NCI-H2029 treated with DMSO at 0.1 percent for 48 hours (cell line): ENCODE measurements around the gene CDH23.

Experiments used
- DNase-seq: peaks from one replicate; lab custom pipeline; 2025; lab: John Stamatoyannopoulos, UW

Gene CDH23

GRCh38 chr10:71708897-71709882, 312.5 kb downstream of the CDH23 start:
- DNase-seq, result no peak

- no peak for DNase-seq
Observed at GRCh38 chr10:71710519-71710918, 313.8 kb downstream of the CDH23 start.

- DNase-seq, result no peak
Observed at GRCh38 chr10:71711052-71711623, 314.4 kb downstream of the CDH23 start.

GRCh38 chr10:71712170-71712569, 315.4 kb downstream of the CDH23 start:
- DNase-seq, result no peak

GRCh38 chr10:71712572-71713134, 315.9 kb downstream of the CDH23 start:
- DNase-seq, result no peak

- DNase-seq, result no peak
Observed at GRCh38 chr10:71713135-71714030, 316.7 kb downstream of the CDH23 start.

GRCh38 chr10:71714031-71714410, 317.3 kb downstream of the CDH23 start:
- DNase-seq, result no peak

- no peak for DNase-seq
Observed at GRCh38 chr10:71714592-71714991, 317.9 kb downstream of the CDH23 start.

- no peak for DNase-seq
Observed at GRCh38 chr10:71715026-71715425, 318.3 kb downstream of the CDH23 start.

GRCh38 chr10:71715860-71716259, 319.1 kb downstream of the CDH23 start:
- DNase-seq, result no peak

- no peak for DNase-seq
Observed at GRCh38 chr10:71716426-71716825, 319.7 kb downstream of the CDH23 start.

GRCh38 chr10:71717056-71717455, 320.3 kb downstream of the CDH23 start:
- DNase-seq, result no peak

- DNase-seq, result no peak
Observed at GRCh38 chr10:71717551-71717951, 320.8 kb downstream of the CDH23 start.

GRCh38 chr10:71718165-71718698, 321.5 kb downstream of the CDH23 start:
- no peak for DNase-seq

GRCh38 chr10:71719042-71719441, 322.3 kb downstream of the CDH23 start:
- no peak for DNase-seq

GRCh38 chr10:71719464-71720201, 322.9 kb downstream of the CDH23 start, which contains the start of gene C10orf105:
Gene C10orf105 (minus strand): TSS chr10:71719778. CDS start chr10:71716337, 3,441 bp downstream.
- no peak for DNase-seq

GRCh38 chr10:71720288-71720687, 323.6 kb downstream of the CDH23 start:
- DNase-seq, result no peak

GRCh38 chr10:71721313-71721712, 324.6 kb downstream of the CDH23 start:
- DNase-seq, result no peak

- DNase-seq, result no peak
Observed at GRCh38 chr10:71722849-71723248, 326.1 kb downstream of the CDH23 start.

GRCh38 chr10:71723311-71723710, 326.6 kb downstream of the CDH23 start:
- no peak for DNase-seq

- DNase-seq, result no peak
Observed at GRCh38 chr10:71724539-71724938, 327.8 kb downstream of the CDH23 start.
